Nephron progenitor cell (in vitro differentiated cells): Measurements from ENCODE around the gene HSPA9.

Experiments used
- DNase-seq: peaks from one replicate; pipeline ENCODE4 v3.0.0; 2021
- H3K27ac Mint-ChIP-seq: 2 replicates; pipeline ENCODE4 v1.8.0; 2021; ENCODE audit warnings: mild to moderate bottlenecking, moderate library complexity, mixed read lengths
- H3K27me3 Mint-ChIP-seq: 2 replicates; pipeline ENCODE4 v1.8.0; 2021; ENCODE audit warnings: mild to moderate bottlenecking, low read depth, mixed read lengths; ENCODE audit not compliant: poor library complexity
- H3K36me3 Mint-ChIP-seq: 2 replicates; pipeline ENCODE4 v1.8.0; 2021; ENCODE audit warnings: low read depth, mixed read lengths
- H3K4me1 Mint-ChIP-seq: 2 replicates; pipeline ENCODE4 v1.8.0; 2021; ENCODE audit warnings: mixed read lengths
- H3K4me3 Mint-ChIP-seq: 2 replicates; pipeline ENCODE4 v1.8.0; 2021; ENCODE audit warnings: mild to moderate bottlenecking, moderate library complexity, mixed read lengths
- H3K9me3 Mint-ChIP-seq: 2 replicates; pipeline ENCODE4 v1.8.0; 2021; ENCODE audit warnings: mild to moderate bottlenecking, moderate library complexity, mixed read lengths
- CTCF ChIP-seq: fragments of 200-600 bp; sonication (generic); IDR thresholded peaks from 2 replicates; pipeline ENCODE4 v1.5.0; 2021; ENCODE audit warnings: antibody characterized with exemption

The HSPA9 gene

DNA sequence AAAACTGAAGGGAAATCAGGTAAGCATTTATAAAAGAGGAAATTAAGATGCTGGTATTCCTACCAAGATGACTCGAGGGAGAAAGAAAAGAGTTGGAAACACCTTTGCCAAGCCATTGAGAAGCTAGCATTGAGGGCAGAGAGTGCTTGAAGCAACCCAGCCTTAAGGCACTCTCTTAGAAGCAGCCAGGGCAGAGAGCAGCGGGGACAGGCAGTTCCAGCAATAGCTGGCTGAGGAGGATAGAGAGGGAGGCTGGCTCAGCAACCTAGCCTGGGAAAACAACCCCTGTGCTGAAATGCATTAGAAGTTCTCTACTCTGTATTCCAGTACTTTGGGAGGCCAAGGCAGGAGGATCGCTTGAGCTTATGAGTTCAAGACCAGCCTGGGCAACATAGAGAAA is 40.3 kb upstream of the HSPA9 start:
- H3K36me3 Mint-ChIP-seq = no peaks in the 10 kb centered on the region
- no peak for DNase-seq
- H3K27me3 Mint-ChIP-seq = no peaks in the 10 kb centered on the region
- H3K27ac Mint-ChIP-seq = peak overlapping the region; percentile 4
- no peaks in the 10 kb centered on the region for H3K9me3 Mint-ChIP-seq
- peaks cover 37% of the 10 kb centered on the region for H3K4me1 Mint-ChIP-seq
- H3K4me3 Mint-ChIP-seq = no peak overlapping the region
- no peak for TF ChIP-seq CTCF

- Mint-ChIP-seq H3K4me3 (peak overlapping the region; percentile 80), H3K4me1 (peaks cover 52% of the 10 kb centered on the region), H3K27me3 (peaks cover 7% of the 10 kb centered on the region), H3K9me3 (no peaks in the 10 kb centered on the region), H3K27ac (peak overlapping the region; percentile 9), H3K36me3 (no peaks in the 10 kb centered on the region)
- DNase-seq = no peak
- no peak for TF ChIP-seq CTCF
Observed at GRCh38 chr5:138611678-138612218, 36.5 kb upstream of the HSPA9 start.

DNA sequence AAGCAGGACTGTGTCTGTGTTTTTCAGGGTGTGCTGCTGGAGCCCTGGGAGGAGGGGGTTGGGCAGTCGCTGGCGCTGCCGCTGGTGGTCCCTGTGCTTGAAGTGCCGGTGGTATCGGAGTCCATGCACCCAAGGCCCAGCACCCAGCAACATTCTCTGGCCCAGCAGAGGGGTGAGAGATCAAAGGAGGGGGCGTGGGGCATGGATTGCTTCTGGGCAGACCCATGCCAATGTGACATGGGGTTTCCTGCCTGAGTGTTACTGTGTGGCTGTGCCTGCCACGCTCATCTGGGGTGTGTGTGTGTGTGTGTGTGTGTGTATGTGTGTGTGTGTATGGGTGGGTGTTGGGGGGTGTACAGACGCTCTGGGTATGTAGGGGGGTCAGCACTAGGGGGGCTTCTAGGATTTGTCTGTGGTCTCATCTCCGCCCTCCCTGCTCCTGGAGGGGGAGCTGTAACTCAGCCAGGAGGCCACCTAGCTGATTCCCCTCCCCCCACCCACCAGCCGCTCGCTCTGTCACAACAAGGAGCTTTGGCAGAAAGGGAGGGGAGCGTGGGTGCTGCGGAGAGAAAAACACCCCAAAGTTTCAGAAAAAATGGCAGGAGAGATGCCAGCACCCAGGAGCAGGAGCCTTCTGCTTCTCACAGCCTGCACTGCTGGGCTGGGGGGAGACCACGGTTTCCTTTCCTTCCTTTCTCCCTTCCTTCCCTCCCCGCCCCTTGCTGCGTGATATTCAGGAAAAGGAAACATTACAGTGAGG is 35.9 kb upstream of the HSPA9 start:
- Mint-ChIP-seq H3K36me3 (no peaks in the 10 kb centered on the region), H3K4me3 (peak overlapping the region; percentile 80), H3K4me1 (peaks cover 56% of the 10 kb centered on the region), H3K27ac (peak overlapping the region; percentile 58), H3K27me3 (peaks cover 7% of the 10 kb centered on the region), H3K9me3 (no peaks in the 10 kb centered on the region)
- peak; percentile 58 for DNase-seq
- TF ChIP-seq CTCF = no peak

GRCh38 chr5:138610415-138610917 is 35.3 kb upstream of the HSPA9 start:
- H3K27me3 Mint-ChIP-seq = peaks cover 7% of the 10 kb centered on the region
- no peaks in the 10 kb centered on the region for H3K9me3 Mint-ChIP-seq
- peak; percentile 24 for TF ChIP-seq CTCF
- peaks cover 61% of the 10 kb centered on the region for H3K4me1 Mint-ChIP-seq
- H3K27ac Mint-ChIP-seq = peak overlapping the region; percentile 58
- DNase-seq = peak; percentile 17
- no peaks in the 10 kb centered on the region for H3K36me3 Mint-ChIP-seq
- peak overlapping the region; percentile 80 for H3K4me3 Mint-ChIP-seq

DNA sequence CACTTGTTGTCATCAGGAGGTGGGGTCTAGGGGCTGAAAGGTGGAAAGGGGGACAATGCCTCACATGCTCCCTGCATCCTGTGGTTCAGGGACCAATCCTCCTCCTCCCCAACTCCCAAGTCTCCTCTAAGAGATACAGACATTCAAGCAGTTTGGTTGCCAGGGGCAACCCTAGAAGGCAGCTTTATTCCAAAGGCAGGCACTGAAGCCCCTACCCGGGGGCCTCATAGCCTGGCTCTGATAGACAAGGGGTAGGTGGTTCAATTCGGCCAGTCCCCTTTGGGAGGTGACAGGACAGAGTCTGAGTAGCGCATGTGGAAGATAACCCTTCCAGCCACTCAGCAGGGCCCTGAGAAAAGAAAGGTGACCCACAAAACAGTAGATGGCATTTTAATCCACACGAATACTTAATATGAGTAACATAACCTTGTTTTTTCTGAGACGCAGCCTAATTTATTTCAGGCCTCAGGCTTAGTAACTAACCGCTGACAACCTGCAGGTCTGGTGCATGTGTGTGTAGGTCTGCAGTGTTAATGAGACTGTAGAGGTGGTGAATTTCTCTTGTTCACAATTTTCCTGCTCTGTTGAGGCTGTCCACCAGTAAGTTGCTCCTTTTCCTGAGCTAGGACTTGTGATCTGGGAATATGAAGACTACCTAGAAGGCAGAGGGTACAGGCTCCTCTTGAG is 31.3 kb upstream of the HSPA9 start:
- peak; percentile 15 for DNase-seq
- Mint-ChIP-seq H3K4me1 (peaks cover 72% of the 10 kb centered on the region), H3K36me3 (no peaks in the 10 kb centered on the region), H3K27ac (no peak overlapping the region), H3K27me3 (peaks cover 13% of the 10 kb centered on the region), H3K4me3 (no peak overlapping the region), H3K9me3 (no peaks in the 10 kb centered on the region)
- TF ChIP-seq CTCF = no peak
